ENCODE data around the gene CPNE4.

Gene CPNE4

DNA sequence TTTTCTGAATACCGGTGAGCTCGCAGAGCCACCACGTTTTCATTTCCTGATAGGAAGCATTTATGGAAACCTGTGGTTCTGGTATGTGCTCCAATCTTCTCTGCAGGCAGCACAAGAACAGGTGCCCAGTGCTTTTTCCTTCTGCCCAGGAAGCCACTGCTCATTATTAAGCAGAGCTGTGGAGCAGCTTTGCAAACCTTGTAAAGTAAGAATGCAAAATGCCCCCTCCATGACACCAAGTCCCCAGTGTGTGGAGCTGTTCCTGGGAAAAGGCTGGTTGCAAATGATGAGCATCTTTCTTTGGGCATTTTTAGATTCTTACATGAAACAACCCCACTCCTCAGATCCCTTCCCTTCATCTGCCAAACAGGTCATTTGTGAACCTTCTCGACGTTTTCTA lies 466.4 kb downstream of the CPNE4 start:
- no peak for DNase-seq

DNA sequence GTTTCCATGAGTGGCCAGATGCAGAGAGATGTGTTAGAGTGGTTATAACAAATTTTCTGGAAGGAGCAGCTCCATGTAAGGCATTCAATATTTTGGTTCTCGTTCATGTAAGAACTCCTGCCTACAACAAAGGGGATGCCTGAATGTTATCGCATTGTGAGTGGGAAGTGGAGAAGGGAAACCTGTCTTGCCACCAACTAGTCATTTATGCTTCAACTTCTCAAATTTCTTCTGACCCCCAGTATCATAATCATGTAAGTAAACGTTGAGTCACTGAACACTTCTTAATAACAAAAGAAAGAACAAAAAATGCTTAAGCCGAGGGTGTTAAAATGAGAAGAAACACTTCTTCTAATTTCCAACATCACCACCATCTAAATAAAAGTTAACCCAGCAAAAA lies 470.0 kb downstream of the CPNE4 start:
- DNase-seq, result no peak

DNA sequence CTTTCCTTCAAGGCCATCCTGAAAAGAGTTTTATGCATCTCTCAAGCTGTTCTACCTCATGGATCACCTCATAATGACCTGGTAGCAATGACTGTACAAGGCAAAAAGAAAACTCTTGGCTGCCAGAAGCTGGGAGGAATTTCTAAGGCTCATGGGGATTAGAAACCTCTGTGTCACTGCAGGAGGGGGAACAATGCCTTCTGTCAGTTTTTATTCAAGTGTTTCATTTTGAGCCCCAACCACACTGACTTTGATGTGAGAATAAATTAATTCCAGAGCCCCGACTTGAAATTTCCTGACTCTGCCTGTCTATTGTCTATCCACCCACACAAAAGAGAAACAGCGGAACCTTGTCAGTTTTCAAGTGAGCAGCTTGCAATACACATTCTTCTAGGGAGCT lies 473.3 kb downstream of the CPNE4 start:
- DNase-seq, result no peak

DNA sequence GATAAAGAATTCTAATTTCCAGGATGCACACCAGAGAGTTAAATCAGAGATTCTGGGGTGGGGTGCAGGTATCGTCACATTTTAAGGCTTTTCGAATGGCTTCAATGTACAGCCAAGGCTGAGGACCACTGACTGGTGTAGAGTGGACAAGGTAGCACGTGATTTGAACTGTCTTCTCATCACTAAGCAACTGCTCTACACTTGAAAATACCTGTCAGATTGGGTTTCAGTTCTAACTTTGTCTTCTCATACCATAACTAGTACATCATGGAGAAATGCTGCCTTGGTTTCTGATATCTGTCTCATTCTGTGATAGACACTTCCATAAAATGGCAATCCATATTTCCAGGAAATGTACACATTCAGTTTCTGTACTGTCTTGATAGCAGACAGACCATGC lies 474.0 kb downstream of the CPNE4 start:
- no peak for DNase-seq

DNA sequence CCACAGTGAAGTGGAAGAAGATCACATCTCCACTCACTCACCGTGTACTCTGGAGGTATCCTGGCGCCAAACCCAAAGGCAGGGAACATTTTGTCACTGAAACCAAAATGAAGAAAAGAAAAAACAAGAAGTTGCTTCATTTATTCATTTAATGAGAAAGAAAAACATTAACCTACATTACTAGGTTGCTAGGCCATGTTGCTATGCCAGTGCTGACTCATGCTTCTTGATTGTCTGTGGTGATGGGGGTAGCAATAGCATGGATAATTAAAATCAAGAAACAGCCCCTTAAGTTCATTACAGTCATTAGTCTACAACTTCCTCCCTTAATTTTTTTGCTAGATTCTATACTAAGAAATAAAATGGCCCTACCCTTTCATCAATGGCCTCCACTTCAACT lies 479.4 kb downstream of the CPNE4 start:
- DNase-seq, result no peak

DNA sequence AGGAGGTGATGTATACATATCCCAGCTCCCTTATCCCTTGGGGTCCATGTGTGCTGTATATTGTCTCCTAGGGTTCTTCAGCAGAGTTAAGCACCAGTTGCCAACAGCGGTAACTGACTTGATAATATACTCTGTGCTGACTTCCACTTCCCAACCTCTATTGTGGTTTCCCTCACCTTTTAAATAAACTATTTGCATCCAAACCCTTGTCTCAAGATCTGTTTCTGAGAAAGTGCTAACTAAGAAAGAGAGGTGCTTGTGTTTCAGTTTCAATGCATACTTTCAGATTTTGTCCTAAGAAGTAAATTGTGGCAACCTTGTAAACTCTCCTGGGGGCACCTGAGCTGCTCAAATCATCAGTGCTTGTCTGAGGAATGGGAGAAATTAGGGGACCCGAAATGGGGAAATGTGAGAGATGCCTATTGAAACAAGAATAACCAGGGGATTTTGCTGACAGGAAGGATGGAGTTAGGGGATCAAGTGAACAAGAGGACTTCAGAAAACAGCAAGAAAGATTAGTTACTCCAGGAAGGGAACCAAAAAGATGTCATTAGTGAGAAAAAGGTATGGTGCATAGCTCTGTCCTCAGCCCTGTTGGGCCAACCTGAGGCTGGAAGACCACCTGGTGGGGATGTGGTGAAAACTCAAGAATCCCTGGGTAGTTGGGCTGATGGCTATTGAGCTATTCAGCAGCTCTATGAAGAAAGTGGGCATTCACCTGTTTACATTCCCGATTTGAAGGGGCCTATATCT lies 481.1 kb downstream of the CPNE4 start:
- no peak for DNase-seq

DNA sequence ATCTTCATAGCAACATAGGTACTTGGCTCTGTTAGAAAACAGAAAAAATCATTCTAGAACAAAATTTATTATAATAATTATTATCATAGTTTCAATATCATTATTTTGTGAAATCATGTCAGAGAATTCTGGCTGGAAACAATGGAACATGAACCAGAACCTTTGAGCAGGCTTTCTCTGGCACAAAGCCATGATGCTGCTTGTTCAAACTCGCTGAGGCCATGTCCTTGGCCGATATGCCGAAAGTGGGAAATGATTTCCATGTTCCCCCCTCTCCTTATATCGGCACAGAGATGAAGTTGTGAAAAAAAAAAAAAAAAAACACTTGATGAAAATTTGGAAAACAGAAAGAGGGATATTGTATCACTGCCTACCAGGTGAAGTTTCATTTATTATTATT lies 483.1 kb downstream of the CPNE4 start:
- no peak for DNase-seq

DNA sequence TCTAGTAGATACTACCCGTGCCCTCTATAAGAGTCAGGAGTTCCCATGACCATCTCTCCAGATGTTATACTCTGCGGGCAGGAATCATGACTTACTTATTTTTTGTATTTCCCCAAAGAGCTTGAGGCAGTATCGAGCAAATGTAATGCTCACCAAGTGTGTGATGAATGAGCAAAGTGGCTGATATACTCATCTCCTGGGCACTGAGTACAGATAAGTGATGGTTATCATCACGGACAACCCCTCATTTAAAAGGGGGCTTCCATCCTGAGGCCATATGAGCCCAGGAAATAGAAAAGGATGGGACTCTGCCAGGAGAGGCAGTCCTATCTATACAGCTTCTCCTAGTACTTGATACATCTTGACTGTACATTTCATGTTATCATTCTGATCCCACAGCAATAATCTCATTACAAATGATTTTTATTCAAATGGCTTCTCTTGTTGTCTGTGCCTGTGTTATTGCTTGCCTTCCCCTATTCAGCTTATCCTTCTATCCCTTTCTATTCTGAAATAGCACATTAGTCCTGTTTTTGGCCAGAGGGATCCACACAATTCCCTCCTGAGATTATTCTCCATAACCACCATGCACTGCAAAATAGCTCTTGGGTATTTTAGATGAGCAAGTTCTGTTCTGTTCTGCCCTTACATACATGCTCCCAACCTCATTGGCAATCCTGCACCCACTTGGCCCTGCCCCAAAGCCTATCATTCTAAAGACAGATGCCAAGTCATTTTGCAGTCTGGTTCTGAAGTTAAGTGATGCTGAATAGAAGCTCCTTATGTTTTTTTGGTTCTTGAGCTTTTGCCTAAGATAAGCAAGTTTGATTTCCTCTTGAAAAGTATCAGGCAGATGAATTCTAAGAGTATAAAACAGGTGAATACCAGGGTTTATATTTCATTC lies 484.0 kb downstream of the CPNE4 start:
- DNase-seq, result no peak

DNA sequence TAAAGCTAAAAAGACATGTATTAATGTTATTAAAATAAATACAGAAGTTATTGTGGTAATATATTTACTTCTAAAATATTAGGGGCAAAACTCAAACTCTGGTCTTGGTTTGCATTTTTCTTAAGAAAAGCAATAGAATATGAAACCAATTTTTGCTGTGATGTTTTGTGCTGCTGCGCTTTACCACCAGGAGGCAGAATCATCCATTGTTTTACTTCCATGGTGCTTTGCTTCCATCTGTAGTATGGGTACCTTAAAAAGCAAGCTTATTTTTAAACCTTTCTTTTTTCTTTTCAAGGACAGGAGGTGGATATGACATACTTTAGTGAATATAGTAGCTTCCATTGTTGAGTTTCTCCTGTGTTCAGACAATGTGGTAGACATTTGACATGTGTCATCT lies 485.5 kb downstream of the CPNE4 start:
- DNase-seq, result no peak

DNA sequence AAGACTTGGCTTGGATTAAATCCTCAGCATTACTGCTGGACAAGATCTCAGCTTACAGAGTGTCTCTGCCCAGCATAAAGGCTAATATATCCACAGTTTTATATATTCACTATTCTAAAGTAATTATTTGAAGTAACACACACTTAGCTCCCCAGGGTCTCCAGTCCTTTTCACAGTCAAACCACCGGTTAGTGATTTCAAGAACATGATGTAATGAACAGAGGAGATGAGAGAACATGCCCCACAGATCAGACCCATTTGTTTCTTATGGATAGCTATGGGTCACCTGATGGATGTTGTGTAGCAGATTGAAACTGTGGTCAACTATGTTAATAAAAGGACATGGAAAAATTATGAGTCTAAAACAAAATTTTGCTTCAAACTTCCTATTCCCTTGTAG lies 487.2 kb downstream of the CPNE4 start:
- DNase-seq, result no peak

DNA sequence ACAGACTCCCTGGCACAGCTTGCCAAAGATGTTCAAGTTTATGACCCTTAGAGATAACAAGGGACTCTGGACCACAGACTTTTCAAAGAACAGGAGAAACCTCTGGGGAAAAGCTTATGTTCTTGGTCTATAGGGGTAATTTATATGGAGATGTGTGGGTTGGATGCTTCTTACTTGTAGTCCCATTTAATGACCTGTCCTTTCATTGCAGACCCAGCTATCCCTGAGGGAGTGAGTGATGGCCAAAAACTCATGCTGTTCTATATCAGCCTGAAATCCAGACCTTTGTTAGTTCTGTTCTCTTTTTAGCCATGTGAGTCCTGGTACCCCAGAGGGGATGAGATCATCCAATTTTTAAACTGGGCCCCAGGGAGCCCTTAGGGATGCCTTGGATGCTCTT lies 488.4 kb downstream of the CPNE4 start:
- no peak for DNase-seq

DNA sequence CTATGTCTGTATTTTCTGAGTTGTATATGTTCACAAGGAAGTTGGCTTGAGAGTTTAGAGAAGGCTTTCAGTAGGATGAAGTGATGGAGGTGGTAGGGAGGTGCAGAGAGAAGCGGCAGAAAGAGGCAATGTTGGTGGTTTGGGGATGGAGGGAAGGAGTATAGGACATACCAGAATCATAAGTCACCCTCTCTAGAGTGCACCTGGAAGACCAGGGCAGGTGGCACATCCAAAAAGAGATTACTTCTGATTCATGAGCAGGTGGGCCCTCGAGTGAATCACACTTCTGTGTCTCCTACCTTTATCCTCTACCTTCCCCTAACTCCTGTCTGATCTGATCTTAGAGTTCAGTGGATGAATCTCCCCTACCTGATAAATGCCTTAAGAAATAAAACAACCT lies 490.3 kb downstream of the CPNE4 start:
- DNase-seq, result no peak

DNA sequence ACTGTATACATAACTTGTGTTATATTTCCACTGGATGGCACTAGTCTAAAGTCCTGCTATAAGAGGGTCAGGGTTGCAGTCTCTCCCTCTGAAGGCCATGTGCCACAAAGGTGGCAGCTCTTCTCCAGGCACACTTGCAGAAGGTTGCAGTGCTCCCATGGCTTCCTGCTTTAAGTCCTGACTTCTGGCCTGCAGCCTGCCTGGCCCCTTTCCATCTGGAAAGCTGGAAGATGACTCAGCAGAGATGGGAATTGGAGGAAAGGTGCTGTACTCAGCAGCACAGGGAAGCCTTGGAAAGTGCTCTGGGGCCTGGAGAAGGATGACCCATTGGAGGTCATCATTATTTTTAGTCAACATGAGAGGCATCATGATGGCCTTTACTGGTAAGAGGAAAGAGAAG lies 491.1 kb downstream of the CPNE4 start:
- no peak for DNase-seq

DNA sequence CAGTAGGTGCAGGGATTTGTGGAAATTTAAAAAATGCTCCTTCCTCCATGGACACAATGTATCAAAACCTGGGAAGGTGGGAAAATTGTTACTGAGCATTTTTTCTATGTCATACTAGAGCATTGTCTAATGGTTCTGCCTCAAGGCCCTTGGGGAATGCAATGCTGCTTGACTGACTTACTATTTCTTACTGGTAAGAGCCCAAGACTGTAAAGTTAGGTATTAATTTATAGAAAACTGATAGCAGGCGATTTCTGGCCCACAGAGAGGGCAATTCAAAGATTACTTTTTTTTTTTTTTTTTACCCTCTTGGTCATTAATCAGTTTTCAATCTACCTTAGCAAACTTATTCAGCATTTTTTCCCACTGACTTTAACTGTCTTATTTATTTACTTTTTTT lies 493.5 kb downstream of the CPNE4 start:
- no peak for DNase-seq

DNA sequence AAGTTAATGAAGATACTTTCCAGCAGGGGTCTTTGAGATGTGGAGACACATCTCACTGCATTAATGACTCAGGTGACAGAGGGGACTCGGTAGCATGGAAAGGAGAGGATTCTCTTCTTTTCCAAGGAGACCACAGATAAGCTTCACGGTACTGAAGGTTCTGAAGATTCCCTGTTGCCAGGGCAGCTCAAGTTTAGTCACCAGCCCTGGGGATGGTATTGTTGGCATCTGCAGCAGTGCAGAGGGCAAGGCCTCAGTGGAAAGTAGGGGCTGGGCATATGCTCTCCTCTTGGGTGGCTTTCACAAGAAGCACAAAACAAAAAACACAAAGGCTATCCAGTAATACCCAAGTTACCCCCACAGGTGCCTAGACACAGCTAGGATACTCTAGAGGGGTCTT lies 494.0 kb downstream of the CPNE4 start:
- no peak for DNase-seq

DNA sequence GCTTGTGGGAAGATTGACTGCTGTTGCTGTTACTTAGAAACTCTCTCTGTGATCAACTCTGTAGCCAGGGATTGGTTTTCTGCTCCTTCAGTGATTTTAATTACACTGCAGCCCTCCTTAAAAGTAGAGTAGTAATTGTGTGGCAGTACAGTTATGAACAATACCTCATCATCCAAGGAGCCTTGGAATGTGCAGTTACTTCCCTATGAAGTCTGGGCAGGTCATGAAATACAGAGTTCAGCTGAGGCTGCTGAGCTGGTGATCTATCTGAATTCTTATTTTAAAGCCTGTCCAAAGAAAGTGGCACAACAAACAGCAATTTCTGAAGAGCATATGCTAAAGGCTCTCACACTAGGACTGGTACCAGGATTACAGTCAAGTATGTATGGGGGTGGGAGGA lies 494.7 kb downstream of the CPNE4 start:
- DNase-seq, result no peak

DNA sequence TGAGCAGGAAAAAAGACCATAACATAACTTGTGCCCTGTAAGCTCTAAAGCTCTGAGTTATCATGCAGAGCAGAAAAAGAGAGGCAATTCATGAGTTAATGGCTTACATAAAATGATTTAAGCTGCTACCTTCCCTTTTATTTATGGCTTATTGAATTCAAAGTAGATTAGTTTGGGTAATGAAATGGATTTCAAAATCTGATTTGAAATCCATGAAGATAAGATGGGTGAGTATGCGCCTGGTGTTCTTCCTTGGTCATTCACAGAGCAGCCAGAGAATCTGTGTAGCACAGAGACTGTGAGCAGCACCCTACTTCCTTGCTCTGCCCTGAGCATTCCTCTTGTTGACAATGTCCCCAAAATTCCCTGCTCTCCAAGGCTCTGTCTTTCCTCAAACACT lies 495.8 kb downstream of the CPNE4 start:
- no peak for DNase-seq

DNA sequence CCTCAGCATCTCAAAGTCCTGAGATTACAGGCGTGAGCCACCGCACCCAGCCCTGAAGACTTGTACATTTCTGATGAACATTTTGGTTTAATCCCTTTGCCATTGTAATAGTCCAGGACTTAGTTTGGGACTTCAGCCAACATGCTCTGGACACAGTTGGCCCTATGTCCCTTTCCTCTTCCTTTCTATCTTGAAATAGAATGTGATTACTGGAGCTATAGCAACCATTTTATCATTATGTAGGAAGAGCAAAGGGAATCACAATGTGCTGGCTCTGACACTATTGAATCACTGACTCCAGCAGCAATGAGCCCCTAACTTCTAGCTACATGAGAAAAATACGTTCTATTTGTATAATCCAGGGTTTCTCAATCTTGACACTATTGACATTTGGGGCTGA lies 497.3 kb downstream of the CPNE4 start:
- no peak for DNase-seq

DNA sequence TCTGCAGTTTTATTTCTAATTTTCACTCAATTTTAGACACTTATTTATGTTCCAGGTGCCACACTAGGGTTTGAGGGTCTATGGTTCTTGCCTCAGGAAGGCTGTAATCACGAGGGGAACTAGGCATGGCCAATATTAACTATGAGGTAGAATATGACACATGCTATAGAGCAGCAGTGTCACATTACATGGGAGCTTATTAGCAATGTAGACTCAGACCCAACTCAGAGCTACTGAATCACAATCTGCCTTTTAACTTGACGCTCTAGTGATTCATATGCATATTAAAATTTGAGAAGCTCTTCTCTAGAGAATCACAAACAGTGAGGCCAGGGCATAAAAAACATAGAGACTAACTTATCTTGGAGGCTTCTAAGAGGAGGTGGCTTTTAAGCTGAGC lies 499.2 kb downstream of the CPNE4 start:
- DNase-seq, result no peak

DNA sequence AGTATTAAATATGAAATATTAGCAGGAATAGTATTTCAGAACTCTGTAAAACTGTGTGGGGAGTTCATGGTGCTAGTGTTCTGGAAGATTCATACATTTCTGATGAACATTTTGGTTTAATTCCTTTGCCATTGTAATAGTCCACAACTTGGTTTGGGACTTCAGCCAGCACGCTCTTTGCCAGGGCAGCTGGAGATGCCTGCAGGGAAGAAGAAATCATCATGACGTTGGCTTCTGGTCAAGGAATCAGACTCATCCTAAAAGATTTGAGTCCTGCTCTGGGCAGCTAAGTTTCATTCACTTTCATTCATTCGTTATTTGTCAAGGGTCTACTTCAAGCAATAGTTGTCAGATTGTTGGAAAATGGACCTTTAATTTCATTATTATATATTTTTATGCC lies 499.7 kb downstream of the CPNE4 start:
- DNase-seq, result no peak

DNA sequence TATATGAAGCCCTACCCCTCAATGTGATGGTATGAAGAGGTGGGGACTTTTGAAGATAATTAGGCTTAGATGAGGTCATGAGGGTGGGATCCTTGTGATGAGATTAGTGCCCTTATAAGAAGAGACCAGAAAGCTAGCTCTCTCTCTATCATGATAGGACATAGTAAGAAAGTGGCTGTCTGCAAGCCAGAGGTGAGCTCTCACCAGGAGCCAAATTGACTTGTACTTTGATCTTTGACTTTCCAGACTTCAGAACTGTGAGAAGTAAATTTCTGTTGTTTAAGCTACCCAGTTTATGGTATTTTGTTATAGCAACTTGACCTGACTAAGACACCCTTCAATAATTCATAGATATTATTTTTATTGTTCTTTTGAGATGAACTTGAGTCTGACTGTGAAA lies 502.2 kb downstream of the CPNE4 start:
- no peak for DNase-seq

DNA sequence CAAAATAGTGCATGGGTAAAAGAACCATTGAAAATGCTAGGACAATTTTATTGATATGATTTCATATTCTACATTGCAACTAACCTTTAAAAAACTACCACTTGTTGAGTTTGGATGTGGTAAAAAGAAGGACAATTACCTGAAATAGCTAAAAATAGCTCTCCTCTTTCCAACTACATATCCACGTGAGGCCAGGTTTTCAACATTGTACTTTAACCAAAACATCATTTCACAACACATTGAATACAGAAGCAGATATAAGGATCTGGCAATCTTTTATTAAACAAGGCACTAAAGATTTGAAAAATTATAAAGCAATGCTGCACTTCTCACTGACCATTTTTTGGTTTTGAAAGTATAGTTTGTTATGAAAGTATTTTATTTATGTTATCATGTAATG lies 504.0 kb downstream of the CPNE4 start:
- DNase-seq, result no peak

DNA sequence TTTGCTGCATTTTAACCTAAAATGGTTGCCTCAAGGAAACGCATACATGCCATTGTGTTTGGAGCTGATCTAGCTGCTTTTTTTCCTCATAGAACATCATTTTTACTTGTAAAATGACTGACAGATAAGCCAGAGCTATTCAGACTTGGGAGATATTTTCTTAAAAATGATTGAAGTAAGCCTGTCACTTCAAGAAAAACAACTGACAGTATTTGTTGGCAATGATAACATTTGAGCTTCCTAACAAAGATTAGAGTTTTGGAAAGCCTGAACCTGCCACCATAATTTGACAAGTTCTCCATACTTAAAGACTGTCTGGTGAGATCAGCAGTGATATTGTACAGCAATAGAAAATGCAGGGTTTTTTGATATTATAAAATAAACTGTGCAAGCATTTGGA lies 504.4 kb downstream of the CPNE4 start:
- no peak for DNase-seq

DNA sequence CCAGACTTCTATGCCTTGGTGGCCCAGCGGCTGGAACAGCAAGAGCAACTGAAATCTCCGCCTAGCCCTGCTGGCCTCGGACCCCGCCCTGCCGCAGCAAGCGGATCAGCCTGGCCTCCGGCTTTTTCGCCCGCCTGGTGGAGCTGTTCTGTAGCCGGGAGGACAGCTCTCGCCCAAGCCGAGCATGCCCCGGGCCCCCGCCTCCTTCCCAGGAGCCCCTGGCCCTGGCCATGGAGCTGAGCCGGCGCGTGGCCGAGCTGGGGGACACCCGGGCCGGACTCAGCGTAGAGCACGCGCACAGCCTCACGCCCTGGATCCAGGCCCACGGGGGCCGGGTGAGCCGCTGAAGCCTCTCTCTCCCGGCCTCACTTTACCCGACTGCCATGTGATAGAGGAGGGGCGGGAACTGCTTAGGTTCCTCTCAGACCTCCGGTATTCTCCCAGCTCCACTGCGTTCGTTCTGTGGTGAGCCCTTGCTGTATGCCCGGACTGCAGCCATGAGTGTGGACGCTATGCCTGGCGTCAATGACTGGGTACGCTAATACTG lies 507.9 kb downstream of the CPNE4 start:
- no peak for DNase-seq
